SH-SY5Y (cell line): ENCODE measurements around the gene ADARB1.
A peak's percentile ranks its signal among the peaks of the same experiment; 100 is the strongest.

Experiments used
- GATA2 ChIP-seq: IDR thresholded peaks from 2 replicates; pipeline ENCODE4 v1.6.1; 2011; ENCODE audit warnings: mild to moderate bottlenecking, low read depth, low read length
- GATA3 ChIP-seq: IDR thresholded peaks from 2 replicates; pipeline ENCODE4 v1.6.1; 2011; ENCODE audit warnings: low read depth, mild to moderate bottlenecking, low read length, moderate library complexity

ADARB1 gene

GRCh38 chr21:45207839-45208626, 133.7 kb downstream of the ADARB1 start:
- TF ChIP-seq GATA3 = no peak
- no peak for TF ChIP-seq GATA2

GRCh38 chr21:45208627-45208951, 134.2 kb downstream of the ADARB1 start:
- TF ChIP-seq GATA2 = no peak
- no peak for TF ChIP-seq GATA3

- no peak for TF ChIP-seq GATA2
Observed at GRCh38 chr21:45209046-45209445, 134.7 kb downstream of the ADARB1 start.

GRCh38 chr21:45209685-45210284, 135.4 kb downstream of the ADARB1 start:
- TF ChIP-seq GATA2 (no peak), GATA3 (no peak)

- TF ChIP-seq GATA2 (no peak), GATA3 (no peak)
Observed at GRCh38 chr21:45210461-45210983, 136.1 kb downstream of the ADARB1 start.

- TF ChIP-seq GATA2 = peak; percentile 98
- TF ChIP-seq GATA3 = peak; percentile 93
Observed at GRCh38 chr21:45211661-45212060, 137.3 kb downstream of the ADARB1 start.

GRCh38 chr21:45213392-45213791, 139.0 kb downstream of the ADARB1 start:
- TF ChIP-seq GATA2 = no peak
- TF ChIP-seq GATA3 = no peak

- TF ChIP-seq GATA2 = no peak
- TF ChIP-seq GATA3 = no peak
Observed at GRCh38 chr21:45215213-45215612, 140.8 kb downstream of the ADARB1 start.

- TF ChIP-seq GATA3 (no peak), GATA2 (no peak)
Observed at GRCh38 chr21:45217010-45217409, 142.6 kb downstream of the ADARB1 start.

- no peak for TF ChIP-seq GATA2
- TF ChIP-seq GATA3 = no peak
Observed at GRCh38 chr21:45219517-45219916, 145.1 kb downstream of the ADARB1 start.

GRCh38 chr21:45220071-45220481, 145.7 kb downstream of the ADARB1 start:
- TF ChIP-seq GATA3 (no peak), GATA2 (no peak)

- TF ChIP-seq GATA3 (no peak), GATA2 (no peak)
Observed at GRCh38 chr21:45220714-45221490, 146.5 kb downstream of the ADARB1 start.

- TF ChIP-seq GATA3 (no peak), GATA2 (no peak)
Observed at GRCh38 chr21:45222001-45222400, 147.6 kb downstream of the ADARB1 start.

- TF ChIP-seq GATA2 (no peak), GATA3 (no peak)
Observed at GRCh38 chr21:45223236-45224185, 149.1 kb downstream of the ADARB1 start.
